GM15510 (cell line): Measurements from ENCODE around the gene MBLAC2.

ENCODE experiments used
- POLR2A ChIP-seq: IDR thresholded peaks from 3 replicates; pipeline ENCODE4 v1.6.1; 2011; ENCODE audit warnings: borderline replicate concordance; ENCODE audit not compliant: insufficient read length; ENCODE audit errors: extremely low read depth

Gene MBLAC2

DNA sequence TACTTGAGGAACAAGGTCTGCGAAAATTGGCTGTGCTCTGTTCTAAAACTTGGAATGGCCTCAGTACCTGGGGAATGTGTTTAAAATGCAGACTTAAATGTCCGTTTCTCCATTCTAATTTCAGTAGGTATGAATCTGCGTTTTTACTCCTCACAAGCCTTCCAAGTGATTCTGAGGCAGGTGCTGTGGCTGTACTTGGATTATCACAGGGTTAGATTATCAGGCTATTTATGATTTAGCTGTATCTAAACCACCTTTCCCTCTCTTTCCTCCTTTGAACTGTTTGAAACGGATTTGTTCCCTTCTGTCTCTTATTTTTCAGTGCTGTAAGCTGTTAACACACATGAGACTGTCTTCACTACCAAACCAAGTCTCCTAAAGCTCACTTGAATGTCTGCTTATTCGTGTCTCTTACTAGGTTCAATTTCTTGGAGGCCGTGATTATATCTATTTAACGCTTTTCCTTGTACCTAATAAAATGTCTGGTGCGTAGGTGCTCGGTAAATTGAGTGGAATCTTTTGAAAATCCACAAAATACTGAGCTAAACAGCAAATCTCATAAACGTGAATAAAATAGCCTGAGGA lies 64.3 kb downstream of the MBLAC2 start:
- TF ChIP-seq POLR2A: no peak

DNA sequence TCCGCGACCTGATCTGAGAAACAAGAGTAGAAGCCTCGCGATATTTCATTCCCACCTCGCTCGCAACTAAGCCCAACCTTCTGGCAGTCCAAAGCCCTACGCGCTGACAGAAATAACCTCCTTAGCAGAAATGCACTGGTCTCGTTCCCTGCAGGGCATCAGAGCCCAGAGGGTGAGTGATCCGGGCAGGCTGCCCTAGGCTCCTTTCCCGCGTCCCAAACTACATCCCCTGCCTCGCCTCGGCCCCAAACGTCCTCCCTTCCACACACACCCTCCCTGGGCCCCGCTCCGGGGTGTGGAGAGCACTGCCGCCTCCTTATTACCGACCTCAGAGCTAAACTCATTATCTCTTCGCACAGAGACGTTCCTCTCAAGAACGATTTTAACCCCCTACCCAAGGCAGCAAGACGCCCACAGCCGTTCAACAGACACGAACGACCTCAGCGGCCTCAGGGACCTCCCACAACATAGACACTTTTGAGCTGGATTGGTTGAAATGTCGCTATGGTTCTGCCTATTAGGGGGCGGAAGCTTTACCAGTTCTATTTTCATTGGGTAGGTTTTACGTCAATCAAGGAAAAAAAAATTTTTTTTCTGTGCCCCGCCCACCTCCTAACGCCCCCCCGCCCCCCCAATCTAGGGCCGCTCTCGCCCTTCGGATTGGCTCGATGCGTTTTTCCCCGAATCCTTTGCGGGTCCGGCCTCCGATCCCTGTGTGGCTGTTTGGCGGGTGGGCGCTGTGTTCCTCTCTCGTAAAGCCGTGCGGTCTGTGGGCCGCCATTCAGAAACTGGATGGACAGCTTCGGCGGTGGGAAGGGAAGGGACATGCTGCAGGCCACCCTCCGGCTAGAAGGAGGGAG lies 65.0 kb downstream of the MBLAC2 start, which contains the start of gene CETN3:
Gene CETN3, minus strand, starts transcription at position 439 of the 860 bp plus-strand sequence. Its CDS starts 95 bp downstream, at position 344.
- TF ChIP-seq POLR2A: peak; percentile 86

DNA sequence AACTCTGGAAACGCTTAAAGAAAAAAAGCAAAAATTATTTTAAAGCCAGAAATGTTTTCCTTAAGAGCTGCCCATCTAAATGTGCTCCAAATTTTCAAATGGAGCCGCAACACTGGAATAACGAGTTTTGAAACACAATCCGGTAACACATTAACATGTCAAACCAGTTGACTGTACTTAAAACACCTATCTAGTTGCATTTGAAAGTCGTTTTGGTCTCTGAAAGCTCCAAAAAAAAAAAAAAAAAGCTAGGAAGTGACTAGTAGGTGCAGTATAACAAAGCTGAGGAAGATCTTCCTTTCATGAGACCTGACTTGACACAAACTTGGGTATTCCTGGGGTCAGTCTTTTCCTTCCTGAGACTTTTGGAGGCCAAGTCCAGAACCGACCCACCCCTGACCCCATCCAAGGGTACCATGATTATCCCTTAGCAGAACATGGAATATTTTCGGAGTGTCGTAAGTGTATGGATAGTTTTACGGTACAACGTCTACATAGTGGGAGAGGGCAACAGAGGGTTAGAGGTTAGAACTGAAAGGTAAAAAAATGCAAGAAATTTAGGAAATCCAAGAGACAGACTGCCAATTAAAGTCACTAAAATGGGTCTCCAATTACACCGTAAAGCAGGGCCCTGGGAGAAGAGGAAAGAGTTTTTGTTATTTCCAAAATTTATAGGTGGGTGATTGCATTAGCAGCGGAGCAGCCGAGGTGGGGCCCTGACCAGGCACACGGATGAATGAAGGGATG lies 65.8 kb downstream of the MBLAC2 start:
- TF ChIP-seq POLR2A: no peak
